Measurements from ENCODE around the gene VWA7. TPM values are rescaled to one million over a fixed set of nuclear protein-coding genes. Genes with fewer than 3 reads are reported as not detected.

Gene VWA7
- polyA plus RNA-seq, 1 experiment = 0.29 TPM

- CTCF ChIA-PET = interaction anchor here (3.3 kb wide), 2 partner anchors 10 to 12 kb away, joined by 14 to 22 read pairs; no protein-coding TSS in a partner anchor
Measured at GRCh38 chr6:31778999-31779885, 2.1 kb upstream of the VWA7 start.

DNA sequence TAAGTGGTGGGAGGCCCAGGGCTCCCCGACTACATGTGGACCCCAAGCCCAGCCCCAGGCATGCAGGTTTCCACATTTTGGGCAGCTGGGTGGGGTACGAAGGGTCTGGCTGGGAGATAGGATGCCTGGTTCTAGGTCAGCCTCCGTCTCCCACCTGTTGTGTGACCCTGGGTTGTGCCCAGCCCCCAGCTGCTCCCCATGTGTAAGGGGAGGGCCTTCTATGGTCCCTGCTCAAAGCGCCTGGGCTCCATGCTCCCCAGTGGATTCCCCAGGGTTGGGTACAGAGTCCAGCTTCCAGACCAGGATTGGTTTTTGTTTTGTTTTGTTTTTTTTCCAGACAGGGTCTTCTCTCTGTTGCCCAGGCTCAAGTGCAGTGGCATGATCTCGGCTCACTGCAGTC is 1.1 kb upstream of the VWA7 start:
- ChIA-PET POLR2A (no interaction called here), CTCF (interaction anchor here (1.1 to 3.3 kb wide), 5 partner anchors 8 to 55 kb away, joined by 3 to 22 read pairs (median 5); partner anchors contain the start of gene DDAH2)
- no peak for TF ChIP-seq CTCF (IDR thresholded peaks at IDR 0.05; ENCODE audit: insufficient read depth, low read depth, low read length)
- DNase-seq (ENCODE audit: low read depth) = no peak
- H3K27me3 ChIP-seq (ENCODE audit: control insufficient read depth, insufficient read depth, low read length) = no peaks in the 10 kb centered on the region
- no peak overlapping the region for H3K4me3 ChIP-seq (ENCODE audit: low read depth, low read length)
- H3K36me3 ChIP-seq (ENCODE audit: control insufficient read depth, insufficient read depth, low read length) = peaks cover 32% of the 10 kb centered on the region

More at GRCh38 chr6:31778999-31779885, 2.1 kb upstream of the VWA7 start:
- Histone ChIP-seq H3K36me3 (ENCODE audit: control insufficient read depth, insufficient read depth, low read length) (peaks cover 36% of the 10 kb centered on the region), H3K4me3 (ENCODE audit: low read depth, low read length) (no peak overlapping the region), H3K27me3 (ENCODE audit: control insufficient read depth, insufficient read depth, low read length) (no peaks in the 10 kb centered on the region)
- TF ChIP-seq CTCF (IDR thresholded peaks at IDR 0.05; ENCODE audit: insufficient read depth, low read depth, low read length) = no peak
- no peak for DNase-seq (ENCODE audit: low read depth)
- POLR2A ChIA-PET = no interaction called here

DNA sequence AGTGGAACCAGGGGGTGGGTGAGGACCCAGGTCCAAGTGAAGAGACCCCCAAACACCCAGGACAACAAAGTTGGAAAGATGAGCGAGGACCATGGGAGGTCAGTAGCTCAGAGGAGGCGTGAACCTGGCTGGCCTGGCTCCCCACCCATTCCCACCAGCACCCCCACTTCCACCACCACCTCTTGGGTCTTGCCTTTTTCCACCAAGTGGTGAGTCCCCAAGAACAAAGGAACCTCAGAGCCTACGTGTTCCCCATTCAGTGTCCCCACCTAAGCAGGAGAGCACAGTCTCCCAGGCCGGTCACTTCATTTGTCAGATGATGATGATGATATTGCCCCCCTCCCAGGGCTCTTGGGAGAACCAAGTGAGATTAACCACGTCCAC is 531 bp upstream of the VWA7 start:
- Histone ChIP-seq H3K36me3 (ENCODE audit: control insufficient read depth, insufficient read depth, low read length) (peaks cover 29% of the 10 kb centered on the region), H3K27me3 (ENCODE audit: control insufficient read depth, insufficient read depth, low read length) (no peaks in the 10 kb centered on the region), H3K4me3 (ENCODE audit: low read depth, low read length) (no peak overlapping the region)
- no peak for TF ChIP-seq CTCF (IDR thresholded peaks at IDR 0.05; ENCODE audit: insufficient read depth, low read depth, low read length)
- no peak for DNase-seq (ENCODE audit: low read depth)
- POLR2A ChIA-PET = no interaction called here
- CTCF ChIA-PET = interaction anchor here (0.6 to 3.3 kb wide), 6 partner anchors 9 to 63 kb away, joined by 3 to 22 read pairs (median 3); partner anchors contain the start of genes DDAH2 and LY6G6D

- no peak for DNase-seq (ENCODE audit: low read depth)
- Histone ChIP-seq H3K36me3 (ENCODE audit: control insufficient read depth, insufficient read depth, low read length) (peaks cover 20% of the 10 kb centered on the region), H3K4me3 (ENCODE audit: low read depth, low read length) (no peak overlapping the region), H3K27me3 (ENCODE audit: control insufficient read depth, insufficient read depth, low read length) (no peaks in the 10 kb centered on the region)
- no peak for TF ChIP-seq CTCF (IDR thresholded peaks at IDR 0.05; ENCODE audit: insufficient read depth, low read depth, low read length)
- POLR2A ChIA-PET = no interaction called here
- CTCF ChIA-PET = interaction anchor here (3.3 kb wide), 1 partner anchor 15 kb away, joined by 22 read pairs; no protein-coding TSS in a partner anchor
Measured at GRCh38 chr6:31776485-31776988, 591 bp downstream of the VWA7 start.

Data from BJ (cell line).